ENCODE results near the gene MED15.
A peak's percentile ranks its signal among the peaks of the same experiment; 100 is the strongest.
"Not testable (repeated sequence)": the region's sequence is repeated elsewhere in the genome, so short reads cannot be mapped to it uniquely, and the experiment has no call there.

Gene MED15

DNA sequence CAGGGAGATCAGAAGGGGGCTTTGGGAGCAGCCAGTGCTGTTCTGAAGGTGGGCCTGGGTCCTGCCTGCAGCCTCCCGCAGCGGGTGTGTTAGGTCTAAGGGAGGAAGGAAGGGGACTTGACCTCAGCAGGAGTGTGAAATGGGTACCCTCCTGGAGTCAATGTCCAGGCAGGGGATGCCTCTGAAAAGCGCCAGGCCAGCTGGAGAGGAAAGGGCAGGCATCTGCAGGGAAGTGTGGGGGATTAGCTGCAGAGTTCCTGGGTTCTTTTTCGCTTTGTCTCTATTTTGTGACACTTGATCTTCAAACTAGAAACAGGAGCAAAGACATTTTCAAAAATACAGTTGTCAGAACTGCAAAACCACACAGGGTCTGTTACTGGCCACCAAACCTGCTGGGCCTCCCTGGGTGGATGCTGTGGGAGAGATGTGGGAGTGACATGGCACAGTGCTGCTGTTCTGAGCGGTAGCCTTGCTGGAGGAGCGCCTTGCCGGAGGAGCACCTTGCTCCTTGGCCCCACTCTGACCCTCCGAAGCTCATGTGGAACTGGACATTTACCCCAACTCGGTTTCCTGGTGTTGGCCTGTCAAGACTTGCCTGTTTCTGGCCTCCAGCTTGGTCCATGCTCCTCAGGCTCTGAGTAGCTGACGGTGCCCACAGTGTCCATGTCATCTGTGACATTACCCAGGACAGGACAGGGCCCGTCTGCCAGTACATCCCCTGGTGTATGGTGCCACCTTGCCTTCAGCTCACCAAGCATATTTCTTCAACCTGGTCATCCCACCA, 25.9 kb downstream of the MED15 start:
- no peak for DNase-seq

DNA sequence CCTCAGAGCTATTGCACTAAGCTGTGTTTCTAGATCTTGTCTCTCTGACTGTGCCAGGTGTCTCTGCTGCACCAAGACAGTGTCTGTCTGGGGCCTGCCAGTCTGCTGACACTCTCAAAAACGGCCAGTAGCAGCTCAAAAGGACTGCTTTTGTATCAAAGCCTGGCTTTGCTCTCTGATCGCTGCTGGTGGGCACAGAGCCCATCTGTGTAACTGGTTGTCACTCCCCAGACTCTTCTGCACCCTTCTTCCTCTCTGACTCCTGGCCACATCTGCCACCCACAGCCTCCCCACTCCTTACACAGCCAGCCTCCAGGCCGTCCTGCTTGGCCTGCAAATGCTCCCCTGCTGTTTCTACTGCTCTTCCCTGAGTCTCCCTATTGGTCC, 26.5 kb downstream of the MED15 start:
- DNase-seq: no peak

DNA sequence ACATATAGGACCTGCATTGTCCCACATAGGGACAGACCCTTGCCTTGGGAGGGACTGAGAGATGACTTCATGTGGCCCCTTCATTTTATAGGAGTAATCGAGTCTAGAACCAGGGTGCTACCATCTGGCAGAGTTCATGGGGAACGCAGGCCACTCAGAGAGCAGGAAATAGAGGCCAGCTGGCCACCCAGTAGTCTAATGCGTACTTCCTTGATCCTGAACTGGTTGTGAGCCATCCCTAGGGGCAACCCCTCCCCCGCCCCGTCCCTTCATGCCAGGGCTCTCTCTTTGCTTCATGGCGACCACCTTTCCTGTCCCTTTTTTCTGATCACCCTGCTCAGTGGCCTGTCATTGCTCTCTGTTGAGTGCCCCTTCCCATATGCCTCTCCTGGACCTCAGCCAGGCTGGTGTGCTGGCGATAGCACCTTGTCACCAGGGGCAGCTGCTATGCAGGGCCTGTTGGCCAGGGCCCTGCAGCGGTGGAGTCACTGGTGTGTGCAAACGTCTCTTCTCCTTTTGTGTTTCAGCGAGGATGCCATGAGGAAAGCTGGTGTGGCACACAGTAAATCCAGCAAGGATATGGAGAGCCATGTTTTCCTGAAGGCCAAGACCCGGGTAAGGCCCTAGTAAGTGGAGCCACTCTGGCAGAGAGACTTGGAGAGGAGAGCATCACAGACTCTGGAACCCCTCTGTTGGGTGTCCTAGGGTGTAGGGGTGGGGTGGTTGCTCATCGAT, 29.3 kb downstream of the MED15 start:
- peak; percentile 52 for DNase-seq

DNA sequence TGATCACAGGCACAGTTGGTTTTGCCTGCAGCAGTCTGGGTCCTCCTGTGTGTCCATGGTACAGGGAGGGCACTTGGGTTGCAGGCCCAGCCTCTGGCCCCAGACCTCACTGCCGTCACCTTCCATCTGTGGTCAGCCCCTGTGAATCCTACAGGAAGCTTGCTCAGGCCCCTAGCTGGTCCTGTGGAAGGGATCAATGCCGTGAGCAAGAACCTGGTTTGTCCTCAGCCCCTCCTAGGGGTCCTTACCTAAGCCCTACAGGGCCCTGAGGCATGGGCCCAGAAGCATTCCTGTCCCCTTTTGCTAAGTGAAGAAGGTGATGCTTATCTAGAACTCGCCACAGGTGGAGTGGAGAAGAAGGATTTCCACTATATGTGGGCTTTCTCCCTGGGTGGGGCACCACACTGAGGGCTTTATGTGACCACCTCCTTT, 29.9 kb downstream of the MED15 start:
- DNase-seq: no peak

DNA sequence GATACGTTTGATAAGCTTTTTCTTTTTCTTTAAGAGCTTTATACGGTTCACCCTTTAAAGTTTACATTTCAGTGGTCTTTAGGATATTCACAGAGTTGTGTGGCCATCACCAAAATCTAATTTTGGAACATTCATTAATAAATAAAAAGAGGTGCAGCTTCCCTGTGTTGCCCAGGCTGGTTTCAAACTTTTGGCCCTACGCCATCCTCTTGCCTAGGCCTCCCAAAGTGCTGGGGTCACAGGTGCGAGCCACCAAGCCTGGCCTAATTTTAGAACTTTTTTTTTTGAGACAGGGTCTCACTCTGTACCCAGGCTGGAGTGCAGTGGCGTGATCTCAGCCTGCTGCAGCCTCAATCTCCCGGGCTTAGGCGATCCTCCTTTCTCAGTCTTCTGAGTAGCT, 30.6 kb downstream of the MED15 start:
- no peak for DNase-seq

DNA sequence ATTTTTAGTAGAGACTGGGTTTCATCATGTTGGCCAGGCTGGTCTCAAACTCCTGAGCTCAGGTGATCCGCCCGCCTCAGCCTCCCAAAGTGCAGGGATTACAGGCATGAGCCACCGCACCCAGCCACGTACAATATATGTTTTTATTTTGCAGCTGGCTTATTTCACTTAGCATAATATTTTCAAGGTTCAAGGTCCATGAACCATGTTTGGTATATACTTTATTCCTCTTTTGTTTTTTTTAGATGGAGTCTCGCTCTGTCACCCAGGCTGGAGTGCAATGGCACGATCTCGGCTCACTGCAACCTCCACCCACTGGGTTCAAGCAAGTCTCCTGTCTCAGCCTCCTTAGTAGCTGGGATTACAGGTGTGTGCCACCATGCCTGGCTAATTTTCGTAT, 31.5 kb downstream of the MED15 start:
- DNase-seq: not testable (repeated sequence)

DNA sequence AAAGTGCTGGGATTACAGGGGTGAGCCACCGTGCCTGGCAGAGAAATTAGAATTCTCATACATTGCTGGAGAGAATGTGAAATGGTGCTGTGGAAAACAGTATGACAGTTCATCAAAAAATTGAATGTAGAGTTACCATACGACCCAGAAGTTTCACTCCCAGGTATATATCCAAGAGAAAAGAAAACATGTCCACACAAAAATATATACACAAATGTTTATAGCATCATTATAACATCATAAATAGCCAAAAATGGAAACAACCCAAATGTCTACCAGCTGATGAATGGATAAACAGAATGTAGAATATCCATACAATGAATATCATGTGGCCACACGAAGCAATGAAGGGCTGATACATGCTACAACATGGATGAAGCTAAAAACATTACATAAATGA, 34.6 kb downstream of the MED15 start:
- no peak for DNase-seq

DNA sequence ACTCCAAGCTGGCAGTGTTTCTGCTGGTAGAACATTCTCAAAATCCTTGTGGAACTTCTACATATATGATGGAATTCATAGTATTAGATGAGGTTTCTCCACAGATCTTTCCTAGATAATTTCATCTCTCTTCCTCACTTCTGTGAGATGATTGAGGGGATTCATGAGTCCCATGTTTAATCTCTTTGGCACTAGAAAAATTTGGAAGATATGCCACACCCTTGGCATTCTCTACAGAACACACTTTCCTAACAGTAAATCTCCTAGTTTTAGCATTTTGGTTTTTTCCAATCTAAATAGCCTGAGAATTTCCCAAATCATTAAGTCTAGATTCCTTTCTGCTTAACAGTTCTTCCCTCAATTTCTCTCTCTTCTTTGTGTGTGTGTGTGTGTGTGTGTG, 35.3 kb downstream of the MED15 start:
- no peak for DNase-seq

DNA sequence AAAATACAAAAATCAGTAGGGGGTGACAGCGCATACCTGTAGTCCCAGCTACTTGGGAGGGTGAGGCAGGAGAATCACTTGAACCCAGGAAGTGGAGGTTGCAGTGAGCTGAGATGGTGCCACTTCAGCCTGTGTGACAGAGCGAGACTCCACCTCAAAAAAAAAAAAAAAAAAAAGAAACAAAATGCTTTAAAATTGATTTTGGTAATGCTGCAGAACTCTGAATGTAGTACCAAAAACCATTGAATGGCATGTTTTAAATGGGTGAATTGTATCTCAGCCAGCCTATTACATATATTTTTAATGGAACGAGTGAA, 37.9 kb downstream of the MED15 start:
- DNase-seq: not testable (repeated sequence)

DNA sequence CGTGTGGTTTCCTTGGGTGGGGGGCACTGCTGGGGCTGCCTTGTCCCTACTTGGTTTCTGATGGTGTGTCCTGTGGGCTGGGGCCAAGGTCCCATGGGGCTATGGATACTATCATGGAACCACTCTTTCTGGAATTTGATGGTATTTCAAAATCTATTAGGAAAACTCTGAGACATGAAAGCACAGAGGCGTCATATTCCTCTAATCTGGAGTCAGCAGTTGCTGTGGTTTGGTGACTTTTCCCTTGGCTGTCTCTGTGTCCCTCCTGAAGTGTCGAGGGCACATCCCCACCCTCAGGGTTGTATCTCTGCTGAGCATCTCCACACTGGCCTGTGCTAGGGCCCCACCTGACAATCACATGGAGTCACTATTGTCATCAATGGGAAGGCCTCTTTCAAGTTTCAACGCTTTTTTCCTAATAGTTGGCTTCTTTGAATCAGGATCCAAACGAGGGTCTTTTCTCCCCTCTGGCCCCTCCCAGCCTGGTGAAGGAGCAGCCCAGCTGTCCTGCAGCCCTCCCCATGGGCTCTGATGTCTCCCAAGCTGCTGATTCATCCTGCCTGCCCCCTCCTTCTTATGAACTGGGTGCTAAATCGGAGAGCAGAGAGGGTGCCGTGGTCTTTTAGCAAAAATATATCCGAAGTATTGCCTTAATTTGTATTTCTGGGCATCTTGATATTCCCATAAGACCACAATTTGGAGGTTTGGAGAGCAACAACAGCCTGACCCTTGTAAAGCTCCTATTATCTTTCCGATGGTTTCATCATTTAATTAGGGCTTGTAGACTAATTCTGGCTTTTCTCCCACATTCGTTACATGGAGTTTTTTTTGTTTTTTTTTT, 38.5 kb downstream of the MED15 start:
- no peak for DNase-seq

DNA sequence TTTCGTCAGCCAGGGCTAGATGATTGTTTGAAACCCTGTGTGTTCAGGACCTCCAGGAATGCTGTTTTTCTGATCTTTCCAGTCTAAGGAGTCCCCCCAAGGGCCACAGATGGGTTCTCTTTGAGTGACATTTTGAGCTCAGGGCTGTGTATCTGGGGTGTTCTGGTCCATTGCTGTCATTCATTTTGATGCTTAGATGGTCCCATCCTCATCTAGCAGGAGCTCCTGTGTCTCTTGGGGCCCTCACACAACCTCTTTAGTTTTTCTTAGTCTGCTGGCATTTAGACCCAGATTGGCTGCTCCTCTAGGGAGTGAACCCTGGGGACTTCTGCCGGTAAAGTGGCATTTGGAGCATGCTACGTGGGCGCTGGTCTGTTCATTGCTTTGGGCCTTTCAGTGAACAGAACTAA, 39.1 kb downstream of the MED15 start:
- no peak for DNase-seq

DNA sequence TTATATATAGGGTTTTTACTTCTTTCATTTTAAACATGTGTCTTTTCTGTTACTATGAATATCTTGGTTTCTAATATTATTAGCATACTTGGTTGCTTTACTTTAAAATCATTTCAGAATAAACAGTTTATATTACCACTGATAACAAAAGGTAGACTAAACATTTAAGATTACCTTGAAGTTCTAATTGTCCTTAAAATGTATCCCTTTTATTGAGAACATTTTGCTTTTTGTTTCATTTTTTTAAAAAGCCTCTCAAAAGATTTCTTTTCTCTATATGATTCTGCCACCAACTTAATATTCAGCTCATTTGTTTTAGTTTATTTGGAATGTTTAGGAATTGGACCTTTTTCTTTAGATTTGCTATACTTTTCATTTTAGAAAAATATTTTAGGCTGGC, 39.6 kb downstream of the MED15 start:
- DNase-seq: no peak

DNA sequence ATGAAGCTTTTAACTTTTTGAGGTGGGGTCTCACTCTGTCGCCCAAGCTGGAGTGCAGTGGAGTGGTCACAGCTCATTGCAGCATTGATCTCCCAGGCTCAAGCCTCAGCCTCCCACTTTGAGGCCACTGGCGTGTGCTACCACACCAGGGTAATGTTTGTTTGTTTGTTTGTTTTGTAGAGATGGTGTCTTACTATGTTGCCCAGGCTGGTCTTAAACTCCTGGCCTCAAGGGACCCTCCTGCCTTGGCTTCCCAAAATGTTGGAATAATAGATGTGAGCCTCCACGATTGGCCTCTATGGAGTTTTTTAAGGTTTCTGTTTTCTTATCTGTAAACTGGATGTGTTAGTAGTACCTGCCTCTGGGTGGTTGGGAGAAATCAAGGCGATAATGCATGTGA, 41.4 kb downstream of the MED15 start:
- no peak for DNase-seq

DNA sequence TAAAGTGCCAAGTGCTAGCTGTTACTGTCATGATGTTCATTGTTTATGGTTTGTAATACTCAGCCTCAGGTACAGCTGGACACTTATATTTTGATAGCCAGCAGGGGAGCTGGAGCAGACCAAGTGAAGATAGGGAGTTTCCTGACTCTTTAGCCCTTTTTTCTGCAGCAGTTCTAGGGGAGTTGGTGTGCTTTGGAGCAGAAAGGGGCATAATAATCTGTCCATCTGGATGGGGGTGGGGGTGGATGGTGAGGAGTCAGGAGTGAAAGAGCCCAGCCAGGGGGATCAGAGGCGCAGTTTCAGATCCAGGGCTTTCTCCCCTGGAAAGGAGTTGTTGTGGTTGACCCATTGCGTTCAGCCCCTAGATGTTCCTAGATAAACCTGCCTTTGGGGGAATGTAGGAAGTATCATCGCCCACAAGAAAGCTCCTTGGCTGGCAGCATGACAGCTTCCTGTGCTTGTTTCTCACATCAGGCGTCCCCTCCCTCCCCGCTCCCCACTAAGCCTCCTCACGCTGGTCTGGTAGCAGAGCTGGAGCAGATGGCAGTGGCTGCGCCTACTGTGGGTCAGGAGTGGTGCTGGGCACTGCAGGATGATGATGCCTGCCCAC, 41.9 kb downstream of the MED15 start:
- DNase-seq: peak; percentile 72

DNA sequence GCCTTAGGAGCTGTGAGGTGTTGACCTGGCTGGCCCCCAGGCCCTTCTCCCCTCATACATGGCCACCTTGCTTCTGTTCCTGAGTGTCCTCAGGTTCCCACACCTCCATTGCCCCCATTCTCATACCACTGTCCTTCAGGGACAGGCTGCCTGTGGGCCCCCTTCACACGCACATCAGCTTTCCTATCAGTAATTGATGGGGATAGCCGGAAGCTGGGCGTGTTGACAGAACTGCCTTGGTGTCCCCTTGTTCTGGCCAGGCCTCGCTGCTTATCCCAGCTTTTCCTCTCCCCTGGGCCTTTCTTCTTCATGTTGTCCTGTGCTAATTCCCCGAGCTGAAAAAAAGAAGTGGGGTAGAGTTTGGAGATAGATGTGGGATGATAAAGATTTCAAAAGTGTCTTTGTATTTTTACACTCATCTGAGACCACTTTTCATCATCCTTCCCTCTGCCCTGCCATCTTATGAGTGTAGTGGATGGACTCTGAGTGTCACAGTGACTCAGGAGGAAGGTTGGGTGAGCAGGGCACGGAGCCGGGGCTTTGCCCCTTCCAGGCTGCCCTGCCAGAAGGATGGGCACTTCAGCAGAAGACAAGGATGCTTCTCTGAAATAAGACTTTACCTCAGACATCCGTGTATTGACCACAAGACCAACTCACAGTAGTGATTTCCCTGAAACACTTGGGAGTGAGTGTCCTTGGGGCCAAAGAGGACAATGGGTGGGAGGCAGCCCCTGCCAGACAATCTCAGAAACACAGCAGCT, 42.8 kb downstream of the MED15 start:
- no peak for DNase-seq

DNA sequence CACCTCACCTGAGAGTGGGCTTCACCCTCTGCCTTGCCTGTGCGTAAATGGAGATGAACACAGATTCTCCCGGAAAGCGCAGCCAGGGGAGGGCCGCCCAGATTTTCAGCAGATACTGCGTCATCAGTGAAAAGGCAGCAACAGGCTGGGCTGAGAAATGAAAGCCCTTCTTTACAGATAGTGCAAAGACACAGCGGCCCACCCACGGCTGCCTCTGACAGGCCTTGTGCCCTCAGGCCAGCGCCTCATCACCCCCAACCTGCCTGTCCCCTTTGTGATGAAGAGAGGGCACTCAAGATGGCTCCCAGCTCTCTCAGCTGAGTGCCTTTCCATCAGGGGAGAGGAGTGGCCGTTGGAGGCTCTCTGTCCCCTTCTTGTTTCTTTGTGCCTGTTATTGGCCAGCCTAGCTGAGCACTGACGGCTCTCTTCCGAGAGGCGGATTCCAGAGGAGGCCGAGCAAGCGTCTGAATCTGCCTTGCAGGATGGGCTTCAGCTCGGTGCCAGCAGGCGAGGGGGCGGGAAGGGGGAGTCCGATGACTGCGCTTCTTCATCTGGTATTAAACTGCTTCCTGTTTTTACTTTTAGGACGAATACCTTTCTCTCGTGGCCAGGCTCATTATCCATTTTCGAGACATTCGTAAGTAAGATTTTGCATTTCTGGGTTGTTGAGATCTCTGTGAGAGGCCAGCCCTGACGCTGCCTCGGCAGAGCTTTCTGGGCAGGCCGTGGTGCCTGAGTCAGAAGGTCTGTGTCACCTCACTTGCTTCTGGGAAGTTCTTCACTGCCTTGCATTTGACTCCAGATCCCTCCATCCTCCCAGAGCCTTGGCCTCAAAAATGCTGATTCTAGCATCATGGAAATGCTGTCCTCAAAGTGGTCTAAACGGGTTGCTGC, 43.7 kb downstream of the MED15 start:
- no peak for DNase-seq

DNA sequence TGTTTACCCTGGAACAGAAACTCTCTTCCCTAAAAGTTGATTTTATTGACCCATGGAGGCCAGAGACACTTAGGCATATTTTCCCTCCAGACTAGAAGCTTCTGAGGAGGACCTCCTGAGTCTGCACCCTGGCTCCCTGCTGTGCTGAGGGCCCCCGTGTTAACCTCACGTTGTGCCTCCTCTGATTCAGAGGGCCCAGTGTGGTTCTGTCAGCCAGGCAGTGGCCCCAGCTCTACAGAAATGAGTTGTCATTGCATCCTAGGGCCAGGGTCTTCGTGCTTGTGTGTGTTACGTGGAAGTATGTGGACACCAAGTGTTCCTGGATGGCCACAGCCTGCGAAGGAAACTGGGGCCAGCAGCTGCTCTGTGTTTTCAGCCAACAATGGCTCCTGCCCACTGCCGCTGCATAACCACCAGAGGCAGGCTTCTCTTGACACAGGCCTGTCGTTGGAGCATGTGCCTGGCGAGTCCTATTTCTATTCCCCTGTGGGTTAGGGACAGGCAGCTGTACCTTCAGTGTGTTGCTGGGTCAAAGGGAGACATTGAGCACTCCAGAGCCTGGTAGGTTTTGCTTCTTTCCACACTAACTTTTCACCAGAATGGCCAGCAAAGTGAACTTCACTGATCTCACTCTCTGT, 44.5 kb downstream of the MED15 start:
- DNase-seq: no peak

DNA sequence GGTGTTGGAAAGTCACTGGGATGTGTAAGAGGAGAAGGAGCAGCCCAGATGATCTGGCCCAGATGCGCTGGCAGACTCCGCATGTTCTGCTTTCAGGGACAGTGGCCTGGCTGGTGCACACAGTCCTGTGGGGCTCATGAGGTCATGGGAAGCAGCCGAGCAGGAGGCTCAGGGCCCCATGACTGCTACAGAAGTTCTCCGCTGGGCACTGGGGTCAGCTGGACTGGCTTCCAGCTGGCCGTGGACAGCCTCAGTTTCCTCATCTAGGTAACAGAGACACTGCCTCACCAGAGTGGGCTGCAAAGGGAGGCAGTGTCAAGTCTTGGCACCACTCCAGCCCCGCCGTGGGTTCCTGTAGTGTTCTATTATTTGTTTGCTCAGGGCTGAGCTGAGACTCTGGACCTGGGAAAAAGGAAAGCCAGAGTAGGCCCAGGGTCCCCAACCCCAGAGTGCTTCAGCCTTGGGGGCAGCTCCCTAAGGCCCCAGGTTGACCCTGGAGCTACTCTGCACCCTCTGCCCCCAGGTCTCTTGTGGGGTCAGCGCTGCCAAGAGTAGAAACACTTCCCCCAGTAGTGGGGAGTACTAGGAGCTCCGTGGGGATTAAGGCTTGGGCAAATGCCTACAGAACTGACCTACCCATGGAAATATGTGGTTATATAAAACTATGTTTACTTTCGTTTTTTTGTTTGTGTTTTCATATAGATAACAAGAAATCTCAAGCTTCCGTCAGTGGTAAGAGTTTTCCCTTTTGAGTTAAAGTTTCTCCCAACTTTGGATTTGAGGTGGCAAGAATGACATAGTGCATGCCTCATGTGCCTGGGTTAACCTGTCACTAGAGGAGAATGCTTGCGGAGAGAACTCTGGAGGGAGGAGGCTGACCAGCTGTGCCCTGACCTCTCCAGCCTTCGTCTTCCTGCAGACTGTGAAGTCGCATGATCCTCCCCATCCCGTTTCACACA, 45.3 kb downstream of the MED15 start:
- DNase-seq: no peak

DNA sequence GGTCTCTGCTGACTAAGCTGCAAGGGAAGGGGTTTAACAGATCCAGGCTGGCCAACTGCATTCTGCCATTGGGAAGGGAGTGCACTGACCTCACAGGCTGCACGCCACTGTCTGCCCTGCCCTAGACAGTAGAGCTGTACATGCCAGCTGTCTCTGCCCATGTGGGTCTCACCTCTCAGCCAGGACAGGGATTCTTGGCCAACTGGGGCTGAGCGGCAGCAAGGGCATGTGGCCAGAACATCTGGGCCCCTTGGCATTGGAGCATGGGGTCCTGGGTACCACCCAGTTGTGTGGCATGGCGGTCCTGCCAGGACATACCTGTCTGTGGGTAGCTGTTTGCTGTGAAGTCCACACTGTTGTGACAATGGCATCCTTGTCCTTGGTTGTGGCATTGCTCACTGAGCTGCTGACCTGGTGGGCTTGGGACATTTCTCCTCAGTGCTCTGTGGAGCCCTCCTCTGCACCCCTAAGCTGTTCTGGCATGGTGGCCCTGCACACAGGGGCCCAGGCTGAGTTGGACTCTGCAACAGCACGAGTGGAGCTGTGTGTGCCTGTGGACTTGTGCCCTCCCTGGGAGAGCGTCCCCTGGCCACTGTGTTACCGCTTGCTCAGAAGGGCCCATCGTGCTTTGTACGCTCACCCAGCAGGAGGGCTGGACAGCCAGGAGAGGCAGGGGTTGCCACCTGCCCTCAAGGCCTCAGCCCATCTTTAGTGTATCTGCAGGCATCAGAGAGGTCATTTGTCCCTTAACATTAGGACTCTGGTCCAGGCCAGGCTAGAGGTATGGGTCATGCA, 46.7 kb downstream of the MED15 start:
- no peak for DNase-seq

Measured in NCI-H524 treated with DMSO at 0.1 percent for 48 hours (cell line).